IMR-90 (cell line): ENCODE measurements around the gene CLSTN1. TPM values are rescaled to one million over a fixed set of nuclear protein-coding genes. Genes with fewer than 3 reads are reported as not detected.

Source experiments
- ATAC-seq: fragments of 200-7000 bp; cut with Tn5 transposase; 2 replicates; pipeline ENCODE4 v1.9.1; 2020; ENCODE audit warnings: low read depth, mild to moderate bottlenecking, moderate library complexity
- BruUV-seq: library from RNA; stranded (reverse); fragments of 400-500 nt; replicated peaks from 2 replicates; lab custom pipeline; 2021; lab: Mats Ljungman, UMichigan
- CTCF ChIA-PET: fragments of 300-600 bp; formaldehyde crosslinking; extraction: SDS; loops from one replicate; lab custom pipeline; 2021; ENCODE audit warnings: antibody characterized with exemption; lab: Yijun Ruan, JAX
- POLR2A ChIA-PET: fragments of 300-600 bp; sonication (Branson Sonifier 250); formaldehyde crosslinking; loops from one replicate; lab custom pipeline; 2022; ENCODE audit warnings: antibody characterized with exemption; ENCODE audit not compliant: unreplicated experiment; lab: Charles Lee
- DNase-seq: peaks from one replicate; pipeline ENCODE4 v3.0.0; 2013
- H2AFZ ChIP-seq: replicated peaks from 2 replicates; pipeline ENCODE3; 2013; ENCODE audit warnings: low read length, mild to moderate bottlenecking; ENCODE audit not compliant: poor library complexity
- H2AK5ac ChIP-seq: 2 replicates; pipeline ENCODE4 v1.6.1; 2013; ENCODE audit warnings: low read depth, low read length, inconsistent platforms
- H2AK9ac ChIP-seq: replicated peaks from 2 replicates; pipeline ENCODE3; 2013; ENCODE audit warnings: mild to moderate bottlenecking, low read depth, low read length, moderate library complexity; ENCODE audit not compliant: poor library complexity
- H2BK120ac ChIP-seq: 2 replicates; pipeline ENCODE4 v1.6.1; 2013; ENCODE audit warnings: low read depth, low read length, inconsistent platforms
- H2BK15ac ChIP-seq: 3 replicates; pipeline ENCODE4 v1.6.1; 2013; ENCODE audit warnings: low read depth, low read length, inconsistent platforms
- H2BK20ac ChIP-seq: 2 replicates; pipeline ENCODE4 v1.6.1; 2013; ENCODE audit warnings: low read depth, mild to moderate bottlenecking, inconsistent platforms, low read length, moderate library complexity
- H2BK5ac ChIP-seq: 2 replicates; pipeline ENCODE4 v1.6.1; 2013; ENCODE audit warnings: mild to moderate bottlenecking, low read depth, low read length, inconsistent platforms; ENCODE audit not compliant: poor library complexity, severe bottlenecking
- H3K14ac ChIP-seq: replicated peaks from 2 replicates; pipeline ENCODE4 v1.6.1; 2013; ENCODE audit warnings: low read depth, low read length, inconsistent platforms
- H3K18ac ChIP-seq: 2 replicates; pipeline ENCODE4 v1.6.1; 2013; ENCODE audit warnings: low read depth, low read length, control low read depth
- H3K23ac ChIP-seq: 2 replicates; pipeline ENCODE4 v1.6.1; 2013; ENCODE audit warnings: low read depth, low read length, inconsistent platforms
- H3K27ac ChIP-seq: 2 replicates; pipeline ENCODE4 v1.5.1; 2013; ENCODE audit warnings: mild to moderate bottlenecking, control low read depth, low read length; ENCODE audit not compliant: insufficient read depth
- H3K27me3 ChIP-seq: 2 replicates; pipeline ENCODE4 v1.6.1; 2013; ENCODE audit warnings: low read length; ENCODE audit not compliant: control insufficient read depth, insufficient read depth
- H3K36me3 ChIP-seq: 2 replicates; pipeline ENCODE4 v1.6.1; 2013; ENCODE audit warnings: low read length, mixed read lengths; ENCODE audit not compliant: control insufficient read depth, insufficient read depth
- H3K4ac ChIP-seq: 2 replicates; pipeline ENCODE4 v1.6.1; 2013; ENCODE audit warnings: low read depth, low read length, inconsistent platforms
- H3K4me1 ChIP-seq: 2 replicates; pipeline ENCODE4 v1.6.1; 2013; ENCODE audit warnings: low read length, mixed read lengths; ENCODE audit not compliant: control insufficient read depth, insufficient read depth
- H3K4me2 ChIP-seq: 2 replicates; pipeline ENCODE4 v1.6.1; 2013; ENCODE audit warnings: low read depth, mild to moderate bottlenecking, control low read depth, low read length, moderate library complexity
- H3K4me3 ChIP-seq: 2 replicates; pipeline ENCODE4 v1.5.1; 2013; ENCODE audit warnings: low read depth, mild to moderate bottlenecking, control low read depth, low read length, moderate library complexity; ENCODE audit not compliant: insufficient read depth
- H3K56ac ChIP-seq: 2 replicates; pipeline ENCODE4 v1.6.1; 2013; ENCODE audit warnings: low read length, inconsistent platforms; ENCODE audit not compliant: insufficient read depth; ENCODE audit errors: extremely low read depth
- H3K79me1 ChIP-seq, 2 experiments: 2 replicates each; pipeline ENCODE4 v1.6.1; 2013; ENCODE audit warnings: low read length in 2 of 2, inconsistent platforms in 1 of 2, low read depth in 1 of 2
- H3K9ac ChIP-seq: 2 replicates; pipeline ENCODE4 v1.6.1; 2013; ENCODE audit warnings: low read depth, low read length, control low read depth
- H3K9me1 ChIP-seq: 2 replicates; pipeline ENCODE4 v1.6.1; 2013; ENCODE audit warnings: low read length, inconsistent platforms; ENCODE audit not compliant: insufficient read depth
- H3K9me3 ChIP-seq: 2 replicates; pipeline ENCODE4 v1.6.1; 2013; ENCODE audit warnings: low read length; ENCODE audit not compliant: control insufficient read depth, insufficient read depth
- H4K20me1 ChIP-seq: 2 replicates; pipeline ENCODE4 v1.6.1; 2013; ENCODE audit warnings: low read length, inconsistent platforms; ENCODE audit not compliant: insufficient read depth
- H4K5ac ChIP-seq: 2 replicates; pipeline ENCODE4 v1.6.1; 2013; ENCODE audit warnings: mild to moderate bottlenecking, low read depth, low read length, control low read depth
- H4K8ac ChIP-seq, 2 experiments: 2 replicates each; pipeline ENCODE4 v1.6.1; 2013; ENCODE audit warnings: low read depth in 2 of 2, low read length in 2 of 2, control low read depth in 1 of 2, inconsistent platforms in 1 of 2
- H4K91ac ChIP-seq: 2 replicates; pipeline ENCODE4 v1.6.1; 2013; ENCODE audit warnings: low read depth, low read length, inconsistent platforms; ENCODE audit not compliant: insufficient read depth
- CEBPB ChIP-seq: IDR thresholded peaks from 2 replicates; pipeline ENCODE4 v1.6.1; 2012; ENCODE audit warnings: low read depth, low read length, improper control_type of control experiment
- FOS ChIP-seq: fragments of 150-350 bp; IDR thresholded peaks from 2 replicates; pipeline ENCODE4 v1.6.1; 2016; ENCODE audit warnings: low read depth, low read length
- MAZ ChIP-seq: IDR thresholded peaks from 2 replicates; pipeline ENCODE4 v1.6.1; 2012; ENCODE audit warnings: low read depth, mild to moderate bottlenecking, low read length, improper control_type of control experiment, moderate library complexity, borderline replicate concordance
- NFE2L2 ChIP-seq: fragments of 150-350 bp; IDR thresholded peaks from 2 replicates; pipeline ENCODE4 v1.6.1; 2016; ENCODE audit warnings: low read depth, mild to moderate bottlenecking, low read length
- POLR2A ChIP-seq: IDR thresholded peaks from 2 replicates; pipeline ENCODE4 v1.6.1; 2012; ENCODE audit warnings: mild to moderate bottlenecking, low read depth, low read length
- RAD21 ChIP-seq: IDR thresholded peaks from 2 replicates; pipeline ENCODE4 v1.6.1; 2012; ENCODE audit warnings: low read length, improper control_type of control experiment
- RCOR1 ChIP-seq: IDR thresholded peaks from 2 replicates; pipeline ENCODE4 v1.6.1; 2012; ENCODE audit warnings: mild to moderate bottlenecking, low read length, improper control_type of control experiment; ENCODE audit not compliant: insufficient replicate concordance
- RFX5 ChIP-seq: IDR thresholded peaks from 2 replicates; pipeline ENCODE4 v1.8.0; 2012; ENCODE audit warnings: low read depth, mild to moderate bottlenecking, low read length, moderate library complexity
- WGBS, 2 experiments: methylation state at CpG; one replicate each; pipeline versions ENCODE4 v1.1.5 to v1.1.7; 2013; ENCODE audit warnings: missing lambda C conversion rate in 2 of 2; ENCODE audit not compliant: insufficient read length in 1 of 2; ENCODE audit errors: extremely low coverage in 2 of 2; 5-methylcytosine and 5-hydroxymethylcytosine counted together
- dilution Hi-C: fragments of 300-500 bp; cut with HindIII; formaldehyde crosslinking; loops from one replicate; pipeline ENCODE4 v1.14.3; 2018; ENCODE audit warnings: low sequenced_read_pairs; ENCODE audit not compliant: unreplicated experiment
- in situ Hi-C: fragments of 300-500 bp; cut with MboI; formaldehyde crosslinking; loops from 3 replicates; pipeline ENCODE4 v1.14.3; 2019; ENCODE audit warnings: low sequenced_read_pairs, inconsistent platforms, mixed read lengths
- intact Hi-C: fragments of 100-400 bp; cut with micrococcal nuclease; formaldehyde crosslinking; loops from 2 replicates; pipeline ENCODE4 v1.10.0; 2022
- polyA plus RNA-seq, 3 experiments: library from polyadenylated mRNA; depleted of rRNA; stranded (reverse); fragments of >200 nt; gene quantifications; 2 replicates each; pipeline ENCODE4 v1.2.3, GENCODE V29; 2012; ENCODE audit warnings: low replicate concordance in 1 of 3
- total RNA-seq: library from RNA; depleted of rRNA; stranded (reverse); fragments of >200 nt; gene quantifications from 2 replicates; pipeline ENCODE4 v1.2.3, GENCODE V29; 2012
- TF ChIP-seq, protein P1 (sequence below): fragments of 150-350 bp; IDR thresholded peaks from 2 replicates; pipeline ENCODE4 v1.6.1; 2016; ENCODE audit warnings: low read depth, mild to moderate bottlenecking, low read length, moderate library complexity, borderline replicate concordance
- TF ChIP-seq, protein P2 (sequence below): conservative IDR thresholded peaks from 2 replicates; pipeline ENCODE4 v1.5.1; 2012; ENCODE audit warnings: mild to moderate bottlenecking, low read depth, low read length, improper control_type of control experiment

The CLSTN1 gene
- total and polyA plus RNA-seq, 2 of the 4 experiments (the other 2 are of a cell fraction): 30.1 to 72.2 TPM

DNA sequence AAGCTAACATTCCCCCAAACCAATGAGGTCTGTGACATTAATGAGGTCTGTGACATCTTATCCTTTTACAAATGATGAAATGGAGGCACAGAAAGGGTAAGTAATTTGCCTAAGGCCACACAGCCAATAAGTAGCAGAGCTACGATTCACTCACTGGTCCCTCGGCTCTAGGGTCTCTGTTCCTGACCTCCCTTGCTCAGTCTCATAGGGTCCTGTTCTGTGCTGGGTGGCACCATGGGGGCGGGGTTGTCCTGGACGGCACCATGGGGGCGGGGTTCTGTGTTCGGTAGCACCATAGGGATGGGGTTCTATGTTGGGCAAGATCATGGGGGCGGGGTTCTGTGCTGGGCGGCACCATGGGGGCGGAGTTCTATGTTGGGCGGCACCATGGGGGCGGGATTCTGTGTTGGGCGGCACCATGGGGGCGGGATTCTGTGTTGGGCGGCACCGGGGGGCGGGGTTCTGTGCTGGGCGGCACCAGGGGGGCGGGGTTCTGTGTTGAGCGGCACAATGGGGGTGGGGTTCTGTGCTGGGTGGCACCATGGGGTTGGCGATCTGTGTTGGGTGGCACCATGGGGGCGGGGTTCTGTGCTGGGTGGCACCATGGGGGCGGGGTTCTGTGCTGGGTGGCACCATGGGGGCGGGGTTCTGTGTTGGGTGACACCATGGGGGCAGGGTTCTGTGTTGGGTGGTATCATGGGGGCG, 55.6 kb downstream of the CLSTN1 start (continued):
- TF ChIP-seq, protein P1, sequence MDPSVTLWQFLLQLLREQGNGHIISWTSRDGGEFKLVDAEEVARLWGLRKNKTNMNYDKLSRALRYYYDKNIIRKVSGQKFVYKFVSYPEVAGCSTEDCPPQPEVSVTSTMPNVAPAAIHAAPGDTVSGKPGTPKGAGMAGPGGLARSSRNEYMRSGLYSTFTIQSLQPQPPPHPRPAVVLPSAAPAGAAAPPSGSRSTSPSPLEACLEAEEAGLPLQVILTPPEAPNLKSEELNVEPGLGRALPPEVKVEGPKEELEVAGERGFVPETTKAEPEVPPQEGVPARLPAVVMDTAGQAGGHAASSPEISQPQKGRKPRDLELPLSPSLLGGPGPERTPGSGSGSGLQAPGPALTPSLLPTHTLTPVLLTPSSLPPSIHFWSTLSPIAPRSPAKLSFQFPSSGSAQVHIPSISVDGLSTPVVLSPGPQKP: no peak

DNA sequence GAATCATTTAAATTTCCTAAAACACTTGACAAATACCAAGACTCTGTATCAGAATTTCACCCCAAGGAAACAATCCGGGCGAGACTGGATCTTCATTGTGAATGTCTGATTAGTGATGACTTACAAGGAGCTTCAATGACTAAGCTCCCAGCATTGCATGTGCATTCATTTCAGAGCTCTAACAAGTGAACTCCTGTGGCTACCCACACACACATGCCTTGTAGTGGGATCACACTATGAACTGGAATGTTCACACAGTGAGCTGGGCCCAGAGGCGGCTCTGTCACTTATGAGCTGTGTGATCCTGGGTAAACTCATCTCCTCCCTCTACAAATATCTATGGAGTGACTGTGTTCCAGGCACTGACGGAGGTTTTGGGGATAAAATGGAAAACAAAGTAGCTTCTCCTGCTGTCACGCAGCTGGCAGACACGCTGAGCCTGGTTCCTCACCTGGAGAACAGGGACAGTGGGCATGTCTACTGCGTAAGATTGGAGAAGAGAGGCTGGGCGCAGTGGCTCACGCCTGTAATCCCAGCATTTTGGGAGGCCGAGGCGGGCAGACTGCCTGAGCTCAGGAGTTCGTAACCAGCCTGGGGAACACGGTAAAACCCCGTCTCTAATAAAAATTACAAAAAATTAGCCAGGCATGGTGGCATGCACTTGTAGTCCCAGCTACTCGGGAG, 56.9 kb downstream of the CLSTN1 start:
- in situ Hi-C loops (no loop called here), intact Hi-C loops (no loop called here), dilution Hi-C loops (no loop called here)
- H2AFZ ChIP-seq: no peak overlapping the region
- H2AK5ac ChIP-seq: no peak overlapping the region
- H4K8ac ChIP-seq: no peak overlapping the region
- POLR2A ChIA-PET: no interaction called here
- DNase-seq (peak; percentile 100), ATAC-seq (peak; percentile 97)
- no peak overlapping the region for H4K5ac ChIP-seq
- H3K79me1 ChIP-seq: peaks cover 12 to 45% of the 10 kb centered on the region in 2 experiments
- H2BK15ac ChIP-seq: no peak overlapping the region
- H3K4me2 ChIP-seq: no peak overlapping the region
- H3K56ac ChIP-seq: no peak overlapping the region
- 98% methylated on average over 8 of the region's 15 CpGs; no CpG with 5 or more reads in 1 of the 2 experiments for whole genome bisulfite sequencing, 2 experiments
- H3K4me1 ChIP-seq: peaks cover 5% of the 10 kb centered on the region
- BruUV-seq: no TSS peak
- H3K36me3 ChIP-seq: peaks cover 5% of the 10 kb centered on the region; the same call in 1 of the 2 replicates
- no peak overlapping the region for H2AK9ac ChIP-seq
- no peak overlapping the region for H4K91ac ChIP-seq
- no peak overlapping the region for H3K9ac ChIP-seq
- H3K14ac ChIP-seq: no peak overlapping the region
- no peak overlapping the region for H3K18ac ChIP-seq
- H3K23ac ChIP-seq: no peak overlapping the region
- H3K9me1 ChIP-seq: peaks cover 8% of the 10 kb centered on the region; the same call in 1 of the 2 replicates
- CTCF ChIA-PET: interaction anchor here (0.5 kb wide), 1 partner anchor 13 kb away, joined by 7 read pairs; no protein-coding TSS in a partner anchor
- H3K4me3 ChIP-seq: no peak overlapping the region
- H3K9me3 ChIP-seq: no peaks in the 10 kb centered on the region
- 0 out of 2 replicates have a peak overlapping the region, but pooled peaks have one; percentile 7 for H3K4ac ChIP-seq
- peaks cover 41% of the 10 kb centered on the region for H4K20me1 ChIP-seq
- H2BK20ac ChIP-seq: no peak overlapping the region
- H2BK5ac ChIP-seq: peak overlapping the region; percentile 55
- peak overlapping the region; percentile 28; the same call in 1 of the 2 replicates for H3K27ac ChIP-seq
- H3K27me3 ChIP-seq: no peaks in the 10 kb centered on the region
- H2BK120ac ChIP-seq: no peak overlapping the region
- TF ChIP-seq, protein P1: no peak
- TF ChIP-seq, protein P2, sequence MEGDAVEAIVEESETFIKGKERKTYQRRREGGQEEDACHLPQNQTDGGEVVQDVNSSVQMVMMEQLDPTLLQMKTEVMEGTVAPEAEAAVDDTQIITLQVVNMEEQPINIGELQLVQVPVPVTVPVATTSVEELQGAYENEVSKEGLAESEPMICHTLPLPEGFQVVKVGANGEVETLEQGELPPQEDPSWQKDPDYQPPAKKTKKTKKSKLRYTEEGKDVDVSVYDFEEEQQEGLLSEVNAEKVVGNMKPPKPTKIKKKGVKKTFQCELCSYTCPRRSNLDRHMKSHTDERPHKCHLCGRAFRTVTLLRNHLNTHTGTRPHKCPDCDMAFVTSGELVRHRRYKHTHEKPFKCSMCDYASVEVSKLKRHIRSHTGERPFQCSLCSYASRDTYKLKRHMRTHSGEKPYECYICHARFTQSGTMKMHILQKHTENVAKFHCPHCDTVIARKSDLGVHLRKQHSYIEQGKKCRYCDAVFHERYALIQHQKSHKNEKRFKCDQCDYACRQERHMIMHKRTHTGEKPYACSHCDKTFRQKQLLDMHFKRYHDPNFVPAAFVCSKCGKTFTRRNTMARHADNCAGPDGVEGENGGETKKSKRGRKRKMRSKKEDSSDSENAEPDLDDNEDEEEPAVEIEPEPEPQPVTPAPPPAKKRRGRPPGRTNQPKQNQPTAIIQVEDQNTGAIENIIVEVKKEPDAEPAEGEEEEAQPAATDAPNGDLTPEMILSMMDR: no peak
- TF ChIP-seq NFE2L2: peak; percentile 44; the same call in 1 of the 2 replicates
- no peak for TF ChIP-seq POLR2A
- no peak for TF ChIP-seq RAD21
- TF ChIP-seq RCOR1: peak; percentile 99
- no peak for TF ChIP-seq RFX5
- TF ChIP-seq FOS: peak; percentile 86
- no peak; the same call in 1 of the 2 replicates for TF ChIP-seq MAZ
- peak; percentile 71 for TF ChIP-seq CEBPB
